GM18526 (cell line): ENCODE data around the gene DNAH14.

ENCODE experiments used
- POLR2A ChIP-seq: IDR thresholded peaks from 3 replicates; pipeline ENCODE4 v1.6.1; 2011; ENCODE audit not compliant: insufficient read length; ENCODE audit errors: extremely low read depth

Gene DNAH14

DNA sequence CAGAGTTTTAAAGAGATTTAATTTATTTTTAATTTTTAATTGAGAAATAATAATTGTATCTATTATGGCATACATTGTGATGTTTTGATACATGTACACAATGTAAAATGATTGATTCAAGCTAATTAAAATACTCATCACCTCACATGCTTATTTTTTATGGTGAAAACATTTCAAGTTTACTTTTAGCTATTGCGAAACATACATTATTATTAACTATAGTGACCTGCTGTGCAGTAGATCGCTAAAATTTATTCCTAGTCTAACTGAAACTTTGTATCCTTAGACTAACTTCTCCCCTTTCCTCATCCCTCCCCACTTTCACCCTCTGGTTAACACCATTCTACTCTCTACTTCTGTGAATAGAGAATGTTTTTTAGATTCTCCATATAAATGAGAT lies 191.6 kb downstream of the DNAH14 start:
- TF ChIP-seq POLR2A = no peak

DNA sequence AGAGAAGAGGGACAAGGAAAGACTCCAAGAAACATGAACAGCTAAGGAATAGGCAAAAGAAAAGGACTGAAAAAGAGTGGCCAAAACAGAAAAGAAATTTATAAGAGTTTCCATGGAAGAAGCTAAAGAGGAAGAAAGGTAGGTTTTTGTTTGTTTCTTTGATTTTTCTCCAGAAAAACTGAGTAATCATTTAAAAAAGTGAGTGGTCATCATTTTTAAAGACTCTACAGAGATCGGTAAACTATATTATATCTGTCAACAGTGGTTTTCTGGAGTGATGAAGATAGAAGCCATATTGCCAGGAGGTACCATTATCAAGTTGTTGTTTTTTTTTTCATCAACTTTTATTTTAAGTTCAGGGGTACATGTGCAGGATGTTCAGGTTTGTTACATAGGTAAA lies 202.4 kb downstream of the DNAH14 start:
- no peak for TF ChIP-seq POLR2A

DNA sequence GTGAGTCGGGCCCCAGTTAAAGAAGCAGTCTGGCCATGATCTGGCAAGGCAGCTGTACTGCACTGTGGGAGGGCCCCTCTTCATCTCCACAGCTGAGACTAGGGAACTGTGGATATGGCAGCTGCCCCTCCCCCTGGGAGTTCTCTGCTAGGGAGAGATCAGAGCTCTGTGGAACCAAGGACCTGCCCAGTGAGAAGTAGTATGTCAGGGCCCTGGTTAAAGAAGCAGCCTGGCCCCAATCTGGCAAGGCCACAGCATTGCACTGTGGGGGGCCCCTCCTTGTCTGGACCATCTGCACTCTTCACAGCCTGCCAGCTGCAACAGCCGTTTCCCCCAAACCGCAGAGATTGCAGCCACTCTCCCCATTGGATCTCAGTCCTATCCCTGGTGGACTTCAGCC lies 208.5 kb downstream of the DNAH14 start:
- no peak for TF ChIP-seq POLR2A

DNA sequence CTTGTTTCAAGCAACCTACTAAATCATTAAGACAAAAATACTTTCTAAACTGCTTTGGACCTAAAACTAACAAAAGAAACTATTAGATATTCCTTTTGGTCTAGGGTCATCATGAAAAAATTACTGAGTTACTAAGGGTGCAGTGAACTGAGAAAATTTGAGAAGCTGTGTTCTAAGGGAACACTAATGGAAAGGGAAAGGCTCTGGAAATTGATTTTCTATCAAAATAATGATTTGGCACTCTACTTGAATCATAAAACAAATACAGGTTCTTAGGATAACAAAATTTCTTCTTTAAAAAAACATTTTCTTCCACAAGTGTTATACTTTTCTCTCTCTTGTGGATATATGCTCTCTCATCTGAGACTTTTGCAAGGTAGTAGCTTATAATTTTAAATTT lies 213.5 kb downstream of the DNAH14 start:
- TF ChIP-seq POLR2A = no peak

DNA sequence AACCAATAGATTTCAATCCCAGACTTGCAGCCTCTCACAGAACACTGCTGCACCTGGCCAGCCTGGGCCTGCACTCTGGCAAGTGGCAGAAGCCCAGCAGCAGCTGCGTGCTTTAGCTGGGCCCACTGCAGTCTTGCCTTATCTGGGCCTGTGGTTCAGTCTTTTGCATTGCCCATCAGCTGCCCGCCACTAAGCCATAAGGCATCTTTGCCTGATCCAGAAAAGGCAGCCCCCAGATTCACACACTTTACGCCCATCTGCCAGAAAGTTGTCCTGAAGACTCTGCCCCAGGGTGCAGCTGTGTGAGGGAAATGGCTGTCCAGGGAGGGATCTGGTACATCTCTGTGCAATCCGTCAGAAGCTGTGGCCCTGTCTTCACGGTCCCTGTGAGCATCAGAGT lies 217.0 kb downstream of the DNAH14 start:
- TF ChIP-seq POLR2A = no peak

DNA sequence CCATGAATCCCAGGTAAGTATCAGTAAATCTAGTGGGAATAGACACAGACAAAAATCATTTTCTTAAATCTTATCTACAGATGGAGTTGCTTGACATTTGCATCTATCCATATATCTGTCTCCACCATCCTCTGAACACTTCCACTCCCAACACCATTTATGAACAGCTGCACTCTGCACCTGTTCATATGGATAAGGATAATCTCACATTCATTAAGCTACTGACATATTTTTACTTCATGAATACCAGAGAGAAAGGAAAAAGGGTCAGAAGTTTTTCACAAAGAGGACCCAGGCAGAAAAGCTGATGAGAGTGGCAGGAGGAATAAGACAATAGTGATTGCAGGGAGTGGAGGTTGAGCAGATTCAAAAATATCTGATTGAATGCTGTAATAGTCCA lies 222.6 kb downstream of the DNAH14 start:
- TF ChIP-seq POLR2A = no peak

DNA sequence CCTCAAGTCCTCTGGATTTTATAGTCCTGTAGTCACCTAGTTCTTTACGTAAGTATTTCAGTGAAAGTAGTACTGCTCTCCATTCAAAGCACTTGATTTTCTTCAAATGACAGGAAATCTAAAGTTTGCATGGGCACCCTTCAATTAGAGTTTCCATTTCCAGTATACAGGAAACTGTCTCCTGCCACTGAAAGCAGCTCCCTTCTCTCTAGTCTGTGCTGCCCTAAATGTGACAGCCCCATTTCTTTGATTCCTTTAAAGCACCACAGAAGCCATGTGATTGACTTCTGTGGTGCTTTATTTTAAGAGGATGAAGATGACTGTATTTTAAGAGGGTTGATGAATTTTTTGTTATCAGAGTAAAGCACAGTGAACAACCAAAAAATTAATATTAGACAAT lies 226.1 kb downstream of the DNAH14 start:
- no peak for TF ChIP-seq POLR2A

DNA sequence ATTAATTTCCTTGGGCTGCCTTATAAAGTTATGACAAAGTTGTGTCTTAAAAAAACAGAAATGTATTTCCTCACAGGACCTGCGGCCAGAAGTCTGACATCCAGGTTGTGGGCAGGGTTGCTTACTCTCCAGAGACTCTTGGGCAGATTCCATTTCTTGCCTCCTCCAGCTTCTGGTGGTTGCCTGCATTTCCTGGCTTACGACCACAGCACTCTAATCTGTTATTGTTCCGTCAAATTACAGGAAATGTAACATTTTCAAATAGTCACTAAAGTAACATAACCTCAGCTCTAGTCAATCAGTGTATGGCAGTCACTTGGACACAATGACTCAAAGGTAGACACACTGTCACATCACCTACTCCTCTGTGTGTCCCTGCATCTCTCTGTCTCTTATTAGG lies 226.8 kb downstream of the DNAH14 start:
- TF ChIP-seq POLR2A = no peak

DNA sequence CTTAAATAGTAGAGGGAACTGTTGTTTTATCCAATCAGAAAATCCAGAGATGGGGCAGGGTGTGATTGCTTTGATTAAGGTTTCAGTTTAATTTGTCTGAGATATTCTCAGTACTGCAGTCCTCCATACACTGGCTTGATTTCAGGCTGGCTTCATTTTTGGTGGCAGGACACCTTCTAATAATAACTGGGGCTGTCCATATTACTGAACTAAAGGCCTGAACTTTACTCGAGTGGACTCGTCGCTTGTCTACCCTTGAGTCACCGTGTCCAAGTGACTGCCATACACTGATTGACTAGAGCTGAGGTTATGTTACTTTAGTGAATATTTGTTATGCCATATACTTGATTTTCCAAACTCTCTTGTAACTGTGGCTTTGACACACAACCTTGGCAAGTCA lies 228.8 kb downstream of the DNAH14 start:
- no peak for TF ChIP-seq POLR2A

DNA sequence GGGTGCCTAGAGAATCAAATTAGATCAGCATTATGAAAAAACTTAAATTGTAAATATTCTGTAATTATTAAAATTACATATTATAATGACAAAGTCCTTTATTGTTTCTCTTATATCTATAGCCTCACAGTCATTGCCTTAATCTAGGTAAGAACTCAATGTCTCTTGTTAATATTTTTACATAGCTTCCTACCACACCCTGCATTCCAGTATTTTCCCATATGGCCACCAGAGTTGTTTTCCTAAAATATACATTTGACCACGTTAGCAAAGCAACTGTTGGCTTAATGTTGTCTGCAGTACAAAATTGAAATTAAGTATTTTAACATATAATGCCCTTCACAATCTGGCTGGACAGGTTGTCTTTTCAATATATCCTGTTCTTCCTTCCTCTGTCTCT lies 230.3 kb downstream of the DNAH14 start:
- TF ChIP-seq POLR2A = no peak

DNA sequence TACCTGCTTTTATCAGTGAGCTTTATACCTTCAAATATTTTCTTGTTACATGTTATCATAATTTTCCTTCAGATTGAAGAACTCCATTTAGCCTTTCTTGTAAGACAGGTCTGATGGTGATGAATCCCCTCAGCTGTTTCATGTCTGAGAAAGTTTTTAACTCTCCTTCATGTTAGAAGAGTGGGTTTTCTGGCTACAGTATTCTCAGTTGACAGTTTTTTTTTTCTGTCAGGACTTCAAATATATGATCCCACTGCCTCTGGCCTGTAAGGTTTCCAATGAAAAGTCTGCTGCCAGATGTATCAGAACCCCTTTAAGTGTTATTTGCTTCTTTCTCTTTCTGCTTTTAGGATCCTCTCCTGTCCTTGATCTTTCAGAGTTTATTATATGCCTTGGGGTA lies 250.2 kb downstream of the DNAH14 start:
- no peak for TF ChIP-seq POLR2A

DNA sequence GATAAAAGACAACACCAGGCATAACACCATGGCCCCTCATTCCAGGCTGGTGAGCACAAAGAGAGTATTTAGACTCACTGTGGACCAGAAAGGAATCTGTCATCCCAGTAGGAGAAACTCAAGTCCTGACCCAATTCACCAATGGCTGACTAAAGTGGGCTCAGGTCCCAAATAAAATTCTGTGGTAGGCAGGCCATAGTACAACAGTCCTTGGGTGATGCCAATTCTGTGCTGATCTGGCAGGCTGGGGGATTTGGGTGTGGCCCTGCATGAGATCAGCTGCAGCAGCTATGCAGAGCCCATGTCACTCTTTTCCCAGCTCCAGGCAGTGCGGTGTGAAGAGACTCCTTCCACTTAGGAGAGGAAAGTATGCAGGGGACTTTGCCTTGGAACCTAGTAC lies 253.2 kb downstream of the DNAH14 start:
- no peak for TF ChIP-seq POLR2A

DNA sequence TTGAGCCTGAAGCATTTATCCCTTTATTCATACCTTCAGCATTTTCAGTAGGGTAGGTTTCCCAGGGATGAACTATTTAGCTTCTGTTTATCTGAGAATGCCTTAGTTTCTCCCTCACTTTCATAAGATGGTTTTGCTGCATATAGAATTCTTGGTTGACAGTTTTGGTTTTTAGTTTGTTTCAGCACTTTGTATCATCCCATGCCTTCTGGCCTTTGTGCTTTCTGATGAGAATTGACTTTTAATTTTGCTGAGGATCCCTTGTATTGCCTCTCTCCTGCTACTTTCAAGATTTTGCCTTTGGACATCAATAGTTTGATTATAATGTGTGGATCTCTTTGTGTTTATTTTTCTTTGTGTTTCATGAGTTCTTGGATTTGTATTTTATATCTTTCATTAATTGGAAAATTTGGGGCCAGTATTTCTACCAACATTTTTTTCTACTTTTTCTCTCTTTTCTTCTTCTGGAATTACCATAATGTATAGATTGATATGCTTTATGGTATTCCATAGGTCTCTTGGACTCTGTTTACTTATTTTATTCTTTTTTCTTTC lies 261.8 kb downstream of the DNAH14 start:
- TF ChIP-seq POLR2A = no peak

DNA sequence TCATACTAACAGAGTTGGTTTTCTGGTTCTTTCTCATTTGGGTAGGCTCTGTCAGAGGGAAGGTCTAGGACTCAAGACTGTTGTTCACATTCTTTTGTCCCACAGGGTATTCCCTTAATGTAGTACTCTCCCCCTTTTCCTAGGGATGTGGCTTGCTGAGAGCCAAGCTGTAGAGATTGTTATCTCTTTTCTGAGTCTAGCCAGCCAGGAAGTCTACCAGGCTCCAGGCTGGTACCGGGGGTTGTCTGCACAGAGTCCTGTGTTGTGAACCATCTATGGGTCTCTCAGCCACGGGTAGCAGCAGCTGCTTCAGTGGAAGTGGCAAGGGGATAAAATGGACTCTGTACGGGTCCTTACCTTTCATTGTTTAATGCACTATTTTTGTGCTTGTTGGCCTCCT lies 272.0 kb downstream of the DNAH14 start:
- no peak for TF ChIP-seq POLR2A

DNA sequence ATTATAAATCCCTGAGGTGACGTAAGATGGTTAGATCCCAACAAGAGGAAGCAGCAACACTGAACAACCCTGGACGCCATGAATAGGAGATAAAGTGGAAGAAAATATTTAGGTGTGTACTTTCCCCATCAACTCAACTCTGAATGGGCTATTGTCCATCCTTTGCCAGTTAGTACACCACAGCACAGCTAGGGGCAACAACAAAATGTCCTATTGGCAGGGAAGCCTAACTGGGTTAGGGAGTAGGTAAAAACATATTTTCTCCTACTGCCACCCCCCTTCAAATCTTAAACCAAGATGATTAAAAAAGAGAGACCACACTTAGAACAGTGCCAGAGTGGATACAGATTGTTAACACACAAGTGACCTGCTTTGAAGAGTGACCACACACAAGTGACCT lies 278.3 kb downstream of the DNAH14 start:
- TF ChIP-seq POLR2A = no peak

DNA sequence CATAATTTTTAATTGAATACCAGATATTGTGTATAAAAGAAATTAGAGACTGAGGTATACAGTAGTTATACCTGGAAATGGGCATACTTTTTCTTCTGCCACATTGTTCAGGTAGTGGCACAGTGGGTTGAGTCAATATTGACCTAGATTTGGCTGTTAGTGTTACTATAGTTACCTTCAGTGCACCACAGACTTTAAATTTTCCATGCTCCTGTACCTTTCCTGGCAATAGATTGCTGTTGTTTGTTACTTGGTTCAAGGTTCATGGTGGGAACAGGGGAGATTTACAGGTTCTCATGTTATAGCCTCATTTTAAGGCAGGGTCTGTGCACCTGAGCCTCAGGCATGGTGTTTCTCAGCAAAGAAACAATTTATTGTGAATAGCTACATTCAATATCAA lies 279.7 kb downstream of the DNAH14 start:
- no peak for TF ChIP-seq POLR2A

DNA sequence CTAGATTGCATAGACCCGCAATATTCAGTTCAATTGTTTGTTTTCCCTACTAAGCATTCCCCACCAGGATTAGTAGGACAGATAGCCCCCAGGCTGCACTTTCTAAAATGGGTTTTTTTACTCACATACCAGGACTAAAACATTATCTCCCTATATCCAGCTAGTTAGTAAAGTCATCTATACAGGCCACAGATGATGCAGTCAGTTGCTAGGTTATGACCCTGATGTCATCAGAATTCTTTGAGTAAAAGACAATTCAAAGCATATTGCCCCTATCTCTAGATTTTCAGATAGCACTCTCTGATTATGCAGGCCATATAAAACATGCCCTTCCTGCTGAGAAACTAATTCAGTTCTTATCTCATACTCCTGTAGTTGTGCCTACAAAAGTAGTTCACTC lies 294.8 kb downstream of the DNAH14 start:
- no peak for TF ChIP-seq POLR2A

DNA sequence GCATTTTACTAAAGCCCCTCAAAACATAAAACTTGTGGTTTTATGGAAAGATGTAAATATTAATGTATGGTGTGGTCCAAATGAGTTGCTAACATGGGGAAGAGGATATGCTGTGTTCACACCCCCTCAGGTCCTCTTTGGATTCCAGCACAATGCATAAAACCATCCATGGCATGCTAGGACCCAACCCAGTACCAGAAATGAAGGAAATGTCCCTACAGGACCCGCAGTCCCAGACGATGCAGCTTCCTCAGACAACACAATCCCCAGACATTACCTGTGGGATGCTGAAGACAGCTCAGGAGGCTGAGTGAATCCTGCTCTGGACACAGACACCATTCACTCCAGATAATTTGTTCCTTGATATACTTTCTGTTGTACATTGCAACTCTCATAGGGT lies 296.2 kb downstream of the DNAH14 start:
- no peak for TF ChIP-seq POLR2A

DNA sequence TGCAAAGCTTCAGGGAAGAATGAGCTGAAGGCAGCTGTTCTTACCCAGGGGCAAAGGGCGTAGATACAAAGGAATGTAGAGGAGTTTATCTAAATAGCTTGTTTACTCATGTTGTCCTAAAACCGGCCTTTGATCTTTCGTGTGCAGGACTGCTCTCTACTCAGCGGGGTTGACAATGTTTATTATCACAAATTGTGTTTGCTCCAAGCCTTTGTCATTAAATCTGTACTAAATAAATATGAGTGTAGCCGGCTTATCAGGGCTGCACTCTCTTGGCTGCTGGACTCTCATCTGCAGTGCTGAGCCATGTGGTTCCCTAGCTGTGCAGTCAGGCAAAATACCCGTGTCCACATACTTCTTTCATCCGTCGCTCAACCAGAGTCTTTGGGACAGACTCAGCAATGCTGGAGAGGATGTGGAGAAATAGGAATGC lies 299.4 kb downstream of the DNAH14 start:
- no peak for TF ChIP-seq POLR2A

DNA sequence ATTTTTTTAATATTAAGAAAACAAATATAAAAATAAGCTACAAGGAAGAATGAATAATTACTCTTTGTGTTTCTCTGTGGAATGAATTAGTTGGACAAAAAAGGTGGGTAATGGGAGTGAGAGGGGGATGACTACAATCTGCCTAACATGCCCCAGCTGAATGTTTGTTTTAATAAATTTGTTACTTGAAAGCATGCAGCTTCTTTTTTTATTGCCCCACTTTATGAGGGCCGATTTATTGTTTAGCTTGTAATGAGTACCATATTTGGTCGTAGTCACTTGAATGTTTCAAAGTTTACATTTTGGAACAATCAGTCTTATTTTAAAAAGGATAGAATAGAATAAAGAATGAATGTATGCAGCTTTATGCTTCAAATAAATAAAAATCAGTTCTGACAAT lies 301.0 kb downstream of the DNAH14 start:
- no peak for TF ChIP-seq POLR2A
